Prostate gland (tissue), 2 donors: Measurements from ENCODE around the gene FGF12. TPM values are rescaled to one million over a fixed set of nuclear protein-coding genes. Genes with fewer than 3 reads are reported as not detected.
A peak's percentile ranks its signal among the peaks of the same experiment; 100 is the strongest.

Experiments used
- DNase-seq: peaks from one replicate; pipeline ENCODE4 v3.0.0-alpha.2; 2019; ENCODE audit warnings: low spot score
- H3K27ac ChIP-seq, 2 donors: fragments of 200-600 bp; sonication (generic); 2 replicates each; pipeline ENCODE4 v1.5.1; 2017 to 2019
- H3K27me3 ChIP-seq: fragments of 200-600 bp; sonication (generic); replicated peaks from 2 replicates; pipeline ENCODE4 v1.5.1; 2019; ENCODE audit not compliant: insufficient read depth
- H3K36me3 ChIP-seq, 2 donors: fragments of 200-600 bp; sonication (generic); 1 replicate in 1 of 2; 2 replicates in 1 of 2; pipeline versions ENCODE4 v1.5.1 to v1.8.1; 2017 to 2019
- H3K4me1 ChIP-seq: fragments of 200-600 bp; sonication (generic); replicated peaks from 2 replicates; pipeline ENCODE4 v1.5.1; 2019
- H3K4me3 ChIP-seq, 2 donors: fragments of 200-600 bp; sonication (generic); 2 replicates each; pipeline ENCODE4 v1.5.1; 2017 to 2019
- H3K9me3 ChIP-seq: fragments of 200-600 bp; sonication (generic); 2 replicates; pipeline ENCODE4 v1.5.1; 2017
- POLR2A ChIP-seq: fragments of 450-650 bp; IDR thresholded peaks from one replicate; pipeline ENCODE4 v1.6.1; 2016; ENCODE audit warnings: antibody characterized with exemption, mild to moderate bottlenecking
- POLR2AphosphoS5 ChIP-seq: sonication (generic); formaldehyde crosslinking; IDR thresholded peaks from one replicate; pipeline ENCODE4 v1.6.1; 2017; ENCODE audit warnings: antibody characterized with exemption
- WGBS: methylation state at CpG from one replicate; pipeline ENCODE4 v1.1.5; 2018; 5-methylcytosine and 5-hydroxymethylcytosine counted together
- intact Hi-C: fragments of 100-400 bp; cut with DNase I; formaldehyde crosslinking; loops from one replicate; pipeline ENCODE4 v1.14.2; 2022
- total RNA-seq, 2 donors: library from RNA; depleted of rRNA; stranded (reverse); fragments of >200 nt; gene quantifications; one replicate each; pipeline ENCODE4 v1.1.0, GENCODE V29; 2016
- TF ChIP-seq, protein P1 (sequence below), 4 experiments: fragments of 200-600 bp in 2 of 4; fragments of 450-650 bp in 2 of 4; sonication (generic) in 2 of 4; IDR thresholded peaks; 1 replicate in 3 of 4; 2 replicates in 1 of 4; pipeline ENCODE4 v1.5.1; 2016 to 2019; ENCODE audit warnings: antibody characterized with exemption in 4 of 4, mild to moderate bottlenecking in 2 of 4, moderate library complexity in 2 of 4

The FGF12 gene
- total RNA-seq, 2 donors from 2014 or later: 2.4 to 5.7 TPM

DNA sequence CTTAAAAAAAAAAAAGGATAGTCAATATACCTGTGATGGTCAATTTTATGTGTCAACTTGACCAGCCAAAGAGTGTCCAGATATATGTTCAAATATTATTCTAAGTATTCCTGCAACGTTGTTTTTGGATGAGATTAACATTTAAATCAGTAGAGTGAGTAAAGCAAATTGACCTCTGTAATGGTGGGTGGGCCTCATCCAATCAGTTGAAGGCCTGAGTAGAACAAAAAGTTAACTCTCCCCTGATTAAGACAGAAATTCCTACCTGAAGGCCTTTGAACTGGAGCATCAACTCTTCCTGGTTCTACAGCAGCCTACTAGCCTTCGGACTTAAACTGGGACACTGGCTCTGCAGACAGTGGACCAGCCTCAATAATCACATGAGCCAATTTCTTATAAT lies 154.1 kb downstream of the FGF12 start:
- TF ChIP-seq, protein P1, sequence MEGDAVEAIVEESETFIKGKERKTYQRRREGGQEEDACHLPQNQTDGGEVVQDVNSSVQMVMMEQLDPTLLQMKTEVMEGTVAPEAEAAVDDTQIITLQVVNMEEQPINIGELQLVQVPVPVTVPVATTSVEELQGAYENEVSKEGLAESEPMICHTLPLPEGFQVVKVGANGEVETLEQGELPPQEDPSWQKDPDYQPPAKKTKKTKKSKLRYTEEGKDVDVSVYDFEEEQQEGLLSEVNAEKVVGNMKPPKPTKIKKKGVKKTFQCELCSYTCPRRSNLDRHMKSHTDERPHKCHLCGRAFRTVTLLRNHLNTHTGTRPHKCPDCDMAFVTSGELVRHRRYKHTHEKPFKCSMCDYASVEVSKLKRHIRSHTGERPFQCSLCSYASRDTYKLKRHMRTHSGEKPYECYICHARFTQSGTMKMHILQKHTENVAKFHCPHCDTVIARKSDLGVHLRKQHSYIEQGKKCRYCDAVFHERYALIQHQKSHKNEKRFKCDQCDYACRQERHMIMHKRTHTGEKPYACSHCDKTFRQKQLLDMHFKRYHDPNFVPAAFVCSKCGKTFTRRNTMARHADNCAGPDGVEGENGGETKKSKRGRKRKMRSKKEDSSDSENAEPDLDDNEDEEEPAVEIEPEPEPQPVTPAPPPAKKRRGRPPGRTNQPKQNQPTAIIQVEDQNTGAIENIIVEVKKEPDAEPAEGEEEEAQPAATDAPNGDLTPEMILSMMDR (IDR thresholded peaks at IDR 0.05): no peak
- TF ChIP-seq POLR2AphosphoS5 (no peak), POLR2A (no peak)
- Histone ChIP-seq H3K27ac (no peak overlapping the region), H3K27me3 (no peaks in the 10 kb centered on the region), H3K4me3 (no peak overlapping the region), H3K9me3 (no peaks in the 10 kb centered on the region), H3K4me1 (no peaks in the 10 kb centered on the region), H3K36me3 (no peaks in the 10 kb centered on the region)
- 88% methylated on average over 2 of the region's 2 CpGs for WGBS
- intact Hi-C loops: no loop called here
- no peak for DNase-seq

DNA sequence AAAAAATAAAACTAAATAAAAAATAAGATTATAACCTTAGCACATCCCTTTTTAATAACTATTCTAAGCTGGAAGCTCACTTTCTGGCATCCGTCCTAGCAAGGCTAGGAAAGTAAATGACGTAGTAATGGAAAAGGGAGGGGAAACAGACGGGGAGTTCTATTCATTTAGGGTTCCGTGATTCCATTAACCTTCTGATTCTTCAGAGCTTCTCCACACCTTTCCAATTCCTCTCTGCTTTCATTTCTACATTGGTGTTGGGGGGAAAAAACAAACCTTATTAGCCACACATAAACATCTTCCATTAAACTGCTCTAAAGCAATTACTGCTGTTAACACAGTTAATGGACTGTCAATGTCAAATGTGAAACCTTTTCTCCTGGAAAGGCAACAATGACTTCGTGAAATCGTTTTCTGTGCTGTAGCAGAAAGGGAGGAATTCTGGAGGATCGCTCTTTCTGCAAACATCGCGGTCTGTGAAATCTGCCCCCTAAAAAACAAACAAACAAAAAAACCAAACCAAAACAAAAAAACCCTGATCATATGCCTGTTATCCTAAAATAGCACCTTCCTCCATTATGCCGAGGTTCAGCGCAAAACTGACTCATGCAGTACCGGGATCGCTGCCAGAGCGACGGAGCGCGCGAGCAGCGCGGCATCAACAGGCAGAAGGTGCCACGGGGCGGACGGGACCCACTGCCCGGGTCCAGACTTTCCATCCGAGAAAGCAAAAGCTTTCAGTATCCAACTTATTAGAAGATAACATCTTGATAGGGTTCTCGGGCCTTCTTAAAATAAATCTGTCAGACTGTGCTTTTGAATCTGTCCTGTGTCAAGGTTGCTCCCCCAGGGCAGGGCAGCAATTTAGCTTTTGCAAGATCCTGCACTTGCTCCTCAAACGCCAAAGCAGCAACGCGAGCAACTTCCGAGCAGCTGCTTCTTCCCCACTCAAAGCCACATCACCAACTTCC lies 156.2 kb downstream of the FGF12 start:
- TF ChIP-seq, protein P1 (IDR thresholded peaks at IDR 0.05): no peak
- TF ChIP-seq POLR2A: no peak
- no peak for TF ChIP-seq POLR2AphosphoS5
- Histone ChIP-seq H3K4me3 (peak overlapping the region; percentile 20 to 30), H3K27ac (peak overlapping the region in 1 of 2 donors; percentile 38), H3K27me3 (no peaks in the 10 kb centered on the region), H3K36me3 (no peaks in the 10 kb centered on the region), H3K9me3 (no peaks in the 10 kb centered on the region), H3K4me1 (no peaks in the 10 kb centered on the region)
- WGBS: 19% methylated on average over 30 of the region's 30 CpGs
- intact Hi-C loops: loop anchor here (2.0 kb wide), 1 partner anchor 230 kb away; no protein-coding TSS in a partner anchor
- DNase-seq: peak; percentile 59

DNA sequence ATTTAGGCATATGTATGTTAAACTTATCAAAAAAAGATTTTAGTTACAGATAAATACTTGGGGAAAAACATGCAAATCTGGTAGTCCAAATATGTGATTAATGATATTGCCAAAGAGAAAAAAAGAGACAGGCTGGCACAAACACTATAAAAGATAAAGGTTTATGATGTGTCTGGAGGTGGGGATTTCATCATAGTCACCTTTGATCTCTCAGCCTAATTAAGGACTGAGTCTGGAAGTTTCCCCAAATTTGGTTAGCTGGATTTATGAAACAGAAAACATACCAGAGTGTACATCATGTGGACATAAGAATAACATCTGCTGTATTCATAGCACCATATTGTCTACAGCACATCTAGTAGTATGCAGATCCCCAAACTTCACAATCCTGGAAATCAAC lies 157.0 kb downstream of the FGF12 start:
- Histone ChIP-seq H3K27me3 (no peaks in the 10 kb centered on the region), H3K4me1 (no peaks in the 10 kb centered on the region), H3K4me3 (no peak overlapping the region), H3K36me3 (no peaks in the 10 kb centered on the region), H3K9me3 (no peaks in the 10 kb centered on the region), H3K27ac (no peak overlapping the region)
- TF ChIP-seq POLR2AphosphoS5: no peak
- TF ChIP-seq, protein P1 (IDR thresholded peaks at IDR 0.05): no peak
- no peak for TF ChIP-seq POLR2A
- intact Hi-C loops: loop anchor here (2.0 kb wide), 1 partner anchor 230 kb away; no protein-coding TSS in a partner anchor
- DNase-seq: no peak

DNA sequence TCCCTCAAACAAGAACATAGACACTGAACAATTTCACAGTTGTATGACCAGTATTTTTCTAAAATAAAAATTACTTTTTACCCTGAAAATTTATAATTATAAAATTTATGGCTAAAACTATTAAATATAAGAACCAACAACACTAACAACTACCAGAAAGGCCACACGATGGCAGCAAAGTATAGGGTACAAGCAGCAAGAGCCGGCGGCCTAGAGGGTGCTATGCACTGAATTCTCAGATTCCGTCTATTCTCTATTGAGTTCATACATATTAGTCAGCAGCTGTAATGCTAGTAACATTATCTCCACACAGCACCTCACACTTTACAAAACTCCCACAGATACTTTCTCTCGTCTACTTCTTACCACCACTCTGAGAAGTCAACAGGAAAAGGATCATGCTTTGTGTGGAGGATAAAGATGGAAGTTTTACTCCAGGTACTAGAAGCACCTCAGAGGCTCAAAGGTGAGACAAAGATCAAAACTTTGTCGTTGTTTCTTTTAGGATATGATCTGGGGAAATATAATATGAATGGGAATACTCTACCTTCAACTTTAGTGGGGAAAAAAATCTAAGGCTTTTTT lies 160.5 kb downstream of the FGF12 start:
- Histone ChIP-seq H3K36me3 (no peaks in the 10 kb centered on the region), H3K27me3 (no peaks in the 10 kb centered on the region), H3K4me3 (no peak overlapping the region), H3K4me1 (no peaks in the 10 kb centered on the region), H3K27ac (no peak overlapping the region), H3K9me3 (no peaks in the 10 kb centered on the region)
- WGBS: 9% methylated on average over 6 of the region's 6 CpGs
- peak; percentile 85 for DNase-seq
- intact Hi-C loops: loop anchor here (10.0 kb wide), 1 partner anchor 1008 kb away; no protein-coding TSS in a partner anchor
- peak; percentile 8 for TF ChIP-seq POLR2AphosphoS5
- TF ChIP-seq, protein P1 (IDR thresholded peaks at IDR 0.05): peak; percentile 48 to 91 (median 84)
- TF ChIP-seq POLR2A: no peak
